NK-92 treated with Interleukin-12 subunit alpha and Interleukin-12 subunit beta, amount 100 ng/mL, for 24 hours (cell line): ENCODE results near the gene COL16A1.

ENCODE experiments used
- DNase-seq: peaks from one replicate; lab custom pipeline; 2025; lab: John Stamatoyannopoulos, UW

The COL16A1 gene

DNA sequence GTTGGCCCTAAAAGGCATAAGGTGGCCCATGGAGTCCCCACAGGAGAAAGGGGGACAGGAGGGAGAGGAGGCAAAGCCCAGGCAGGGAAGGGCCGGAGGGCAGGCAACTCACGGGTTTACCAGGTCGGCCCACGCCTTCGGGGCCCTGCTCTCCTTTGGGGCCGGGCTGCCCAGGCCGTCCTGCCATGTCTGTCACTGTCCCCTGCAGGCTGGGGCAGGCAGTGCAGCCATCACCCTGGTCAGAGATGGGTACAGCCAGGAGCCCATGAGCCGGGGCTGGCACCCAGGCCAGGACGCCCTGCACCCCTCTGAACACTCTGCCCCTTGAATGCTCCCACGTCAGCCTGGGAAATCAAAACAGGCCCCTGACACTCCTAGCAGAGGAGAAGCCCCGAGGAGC, 19.8 kb downstream of the COL16A1 start:
- no peak for DNase-seq

GRCh38 chr1:31681415-31681814, 22.4 kb downstream of the COL16A1 start:
- no peak for DNase-seq

GRCh38 chr1:31679676-31680230, 24.1 kb downstream of the COL16A1 start:
- no peak for DNase-seq

GRCh38 chr1:31679091-31679490, 24.7 kb downstream of the COL16A1 start:
- DNase-seq = no peak

GRCh38 chr1:31678681-31679080, 25.1 kb downstream of the COL16A1 start:
- DNase-seq = no peak

- no peak for DNase-seq
These were observed 25.9 kb downstream of the COL16A1 start for GRCh38 chr1:31677949-31678348.

DNA sequence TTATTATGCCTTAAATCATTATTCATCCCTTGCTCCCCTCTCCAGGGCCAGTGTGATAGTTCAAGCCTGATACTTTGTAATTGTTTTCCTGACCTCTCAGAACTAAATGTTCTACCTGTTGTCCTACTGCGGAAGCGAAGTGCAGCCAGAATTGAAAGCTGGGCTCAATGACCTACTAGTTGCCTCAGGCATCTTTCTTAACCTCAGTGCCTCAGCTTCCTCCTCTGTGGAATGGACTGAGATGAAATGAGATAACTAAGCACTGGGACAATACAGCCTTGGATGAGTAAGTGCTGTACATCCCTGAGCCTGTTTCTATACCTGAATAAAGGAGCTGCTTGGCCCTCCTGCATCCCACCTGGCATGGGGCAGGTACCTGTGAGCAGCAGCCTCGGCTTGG, 26.4 kb downstream of the COL16A1 start:
- no peak for DNase-seq

GRCh38 chr1:31675756-31676155, 28.1 kb downstream of the COL16A1 start:
- DNase-seq = no peak

DNA sequence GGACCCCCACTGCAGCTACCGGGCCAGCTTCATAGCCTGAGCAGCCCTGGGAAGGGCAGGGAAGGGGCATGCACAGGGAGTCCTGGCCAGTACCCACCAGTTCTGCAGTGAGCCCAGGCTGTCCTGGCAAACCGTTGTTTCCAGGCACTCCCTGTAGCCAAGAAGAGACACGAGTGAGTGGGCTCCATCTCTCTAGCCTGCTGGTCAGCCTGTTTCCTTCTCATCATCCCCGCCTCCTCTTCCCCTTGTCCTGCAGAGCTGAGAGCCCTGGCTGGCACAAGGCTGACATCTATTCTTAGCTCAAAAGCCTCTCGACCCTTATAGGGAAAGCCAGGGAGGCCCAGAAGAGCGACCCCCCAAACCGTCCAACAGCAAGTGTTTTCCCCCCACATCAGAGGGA, 28.7 kb downstream of the COL16A1 start:
- no peak for DNase-seq

DNA sequence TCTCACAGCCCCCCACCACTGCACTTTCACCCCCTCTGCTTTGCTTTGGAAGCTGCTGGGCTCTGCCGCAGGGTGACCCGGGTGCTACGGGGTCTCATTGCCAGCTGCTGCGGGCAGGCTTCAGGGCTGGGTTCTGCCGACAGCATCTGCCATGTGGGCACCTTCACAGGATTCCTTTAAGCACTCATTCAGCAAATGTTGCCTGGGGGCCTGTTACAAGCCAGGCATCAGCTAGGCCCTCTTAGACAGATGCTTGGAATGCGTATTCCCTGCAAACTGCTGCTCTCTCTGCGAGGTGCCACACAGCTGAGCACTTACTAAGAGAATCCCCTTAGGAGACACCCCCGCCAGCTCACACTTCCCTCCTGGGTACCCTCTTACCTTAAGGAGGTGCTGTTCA, 29.2 kb downstream of the COL16A1 start:
- no peak for DNase-seq

- DNase-seq = no peak
These were observed 30.4 kb downstream of the COL16A1 start for GRCh38 chr1:31673433-31673832.

GRCh38 chr1:31672986-31673385, 30.8 kb downstream of the COL16A1 start:
- no peak for DNase-seq

- no peak for DNase-seq
These were observed 32.1 kb downstream of the COL16A1 start for GRCh38 chr1:31671561-31672201.

DNA sequence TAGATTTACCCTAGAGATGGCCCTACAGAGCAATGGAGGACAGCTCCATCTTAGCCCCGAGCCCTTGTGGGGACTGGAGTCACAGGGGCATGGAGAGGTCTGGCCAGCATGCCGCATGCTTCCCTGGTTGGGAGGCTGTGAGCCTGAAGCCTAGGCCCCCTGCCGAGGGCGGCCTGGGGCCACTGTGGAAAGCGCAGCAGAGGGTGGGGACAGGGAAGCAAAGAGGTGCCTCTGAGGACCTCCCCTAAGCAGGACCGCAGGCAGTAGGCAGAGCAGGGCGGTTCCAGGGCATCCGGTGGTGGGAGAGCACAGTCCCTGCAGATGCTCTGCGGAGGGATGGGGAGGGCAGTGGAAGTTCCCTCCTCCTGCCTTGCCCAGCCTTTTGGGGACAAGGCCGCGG, 32.7 kb downstream of the COL16A1 start:
- no peak for DNase-seq

- DNase-seq = no peak
These were observed 33.2 kb downstream of the COL16A1 start for GRCh38 chr1:31670593-31670964.

DNA sequence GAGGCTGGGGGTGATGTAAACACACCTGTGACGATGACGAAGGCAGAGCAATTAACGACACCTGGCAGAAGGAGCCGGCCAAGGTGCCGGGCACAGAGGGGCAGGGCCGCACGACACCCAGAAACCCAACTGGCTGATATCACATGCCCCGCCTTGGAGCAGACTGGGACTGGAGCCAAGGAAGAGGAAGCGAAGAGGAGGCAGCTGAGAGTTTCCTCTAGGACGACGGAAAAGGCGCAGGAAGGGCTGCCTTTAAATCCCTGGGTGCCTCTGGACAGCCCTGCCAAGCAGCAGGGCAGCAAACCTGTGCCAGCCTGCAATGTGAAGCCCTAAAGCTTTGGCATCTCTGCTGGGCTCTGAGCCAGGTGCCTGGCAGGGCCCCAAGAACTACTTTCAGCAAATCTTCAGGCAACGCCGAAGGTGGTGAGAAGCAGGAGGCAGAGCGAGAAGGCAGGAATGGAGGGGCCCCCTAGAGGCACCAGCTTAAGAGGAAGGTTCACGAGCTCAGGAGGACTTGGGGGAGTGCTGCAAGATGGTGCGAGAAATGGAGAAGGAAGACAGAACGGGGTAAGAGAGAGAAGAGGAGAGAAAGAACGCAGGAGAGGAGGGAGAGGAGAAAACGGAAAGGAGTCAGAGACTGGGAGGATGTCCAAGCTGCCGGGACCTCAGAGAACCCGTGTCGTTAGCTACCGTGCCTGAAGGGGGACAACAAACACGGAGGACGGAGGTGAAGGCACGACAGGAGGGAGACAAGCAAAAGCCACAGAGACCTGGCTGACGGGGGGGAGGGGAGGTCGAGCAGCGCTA, 33.8 kb downstream of the COL16A1 start:
- DNase-seq = no peak

- DNase-seq = no peak
These were observed 34.4 kb downstream of the COL16A1 start for GRCh38 chr1:31669433-31669785.

DNA sequence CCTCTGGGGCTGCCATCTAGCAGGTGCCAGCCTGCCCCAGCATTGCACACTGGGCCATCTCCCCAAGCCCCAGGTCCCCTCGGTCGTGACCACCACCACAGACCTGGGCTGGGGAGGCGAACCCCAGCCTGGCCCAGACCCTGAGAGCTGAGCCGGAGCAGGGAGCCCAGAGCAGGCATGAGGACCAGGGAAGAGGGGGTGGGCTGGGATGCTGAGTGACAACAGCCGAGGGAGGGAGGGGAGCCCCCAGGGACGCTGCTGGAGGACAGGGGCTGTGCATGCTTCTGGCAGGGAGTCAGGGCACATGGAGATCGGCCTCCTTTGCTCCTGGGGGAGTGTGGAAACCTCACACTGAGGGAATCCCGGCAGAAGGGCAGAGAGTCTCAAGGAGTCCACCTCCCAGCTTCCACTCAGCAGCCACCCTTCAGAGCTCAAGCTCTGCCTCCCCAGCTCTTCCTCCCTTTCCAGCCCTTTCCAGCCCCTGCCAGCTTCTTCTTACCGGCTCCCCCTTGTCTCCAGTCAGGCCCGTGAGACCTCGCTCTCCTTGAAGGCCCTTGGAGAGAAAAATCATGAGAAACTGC, 35.4 kb downstream of the COL16A1 start:
- DNase-seq = no peak

DNA sequence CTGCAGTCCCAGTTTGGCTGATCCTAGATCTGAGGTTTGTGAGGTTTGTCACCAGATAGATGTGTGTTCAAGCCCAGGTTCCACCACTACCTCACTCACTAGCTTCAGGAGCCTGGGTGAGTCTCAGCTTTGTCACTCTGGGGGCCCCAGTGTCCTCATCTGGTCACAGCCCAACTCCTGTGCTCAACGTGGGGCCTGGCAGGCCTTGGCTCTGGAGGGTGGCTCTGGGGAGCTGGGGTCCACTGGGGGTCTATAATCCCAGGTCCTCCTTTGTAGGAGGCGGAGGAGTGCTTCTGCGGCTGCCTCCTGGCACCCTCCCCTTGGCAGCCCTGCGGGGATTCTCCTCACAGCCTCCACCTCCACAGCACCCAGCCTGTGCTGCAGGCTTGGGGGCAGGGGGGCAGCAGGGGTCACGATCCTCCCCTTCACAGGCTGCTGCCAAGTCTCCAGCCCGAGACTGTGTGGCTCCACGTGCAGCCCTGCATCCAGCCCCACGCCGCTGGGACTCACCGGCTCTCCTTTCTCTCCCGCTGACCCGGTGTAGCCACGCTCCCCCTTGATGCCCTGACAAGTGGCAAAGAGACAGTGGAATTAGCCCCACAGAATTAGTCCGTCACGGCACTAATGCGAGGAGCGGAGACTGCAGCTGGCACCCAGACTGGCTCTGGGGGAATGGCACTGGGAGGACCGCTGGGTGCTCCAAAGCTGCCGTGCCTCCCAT, 36.6 kb downstream of the COL16A1 start:
- no peak for DNase-seq

DNA sequence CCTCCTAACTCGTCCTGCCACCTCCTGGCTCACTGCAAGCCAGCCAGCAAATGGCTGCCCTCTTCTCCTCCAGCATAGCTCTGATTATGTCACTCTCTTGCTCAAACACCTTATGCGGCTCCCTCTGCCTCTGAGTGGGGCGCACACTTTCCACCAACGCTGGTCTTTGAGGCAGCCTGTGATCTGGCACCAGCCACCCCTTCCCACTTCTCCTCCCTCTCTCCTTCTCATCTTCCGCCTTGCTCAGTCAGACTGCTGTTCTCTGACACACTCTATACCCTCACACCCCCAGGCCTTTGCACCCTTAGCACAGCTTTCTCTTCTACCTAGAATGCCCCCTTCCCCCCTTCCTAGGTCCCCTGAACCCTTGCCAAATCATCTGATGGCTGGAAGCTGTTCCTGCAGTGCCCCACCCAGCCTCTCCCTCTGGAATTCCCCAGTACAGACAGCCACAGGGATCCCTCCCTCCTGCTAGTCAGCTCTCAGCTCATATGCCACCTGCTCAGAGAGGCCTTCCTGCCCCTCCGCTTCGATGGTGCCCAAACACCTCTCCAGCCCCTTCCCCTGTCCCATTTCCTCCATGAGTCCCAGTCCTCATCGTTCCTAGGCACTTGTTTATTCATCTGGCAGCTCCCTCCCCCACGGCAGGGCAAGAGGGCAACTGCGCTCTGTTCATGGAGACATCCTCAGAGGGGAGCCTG, 37.4 kb downstream of the COL16A1 start:
- DNase-seq = no peak

DNA sequence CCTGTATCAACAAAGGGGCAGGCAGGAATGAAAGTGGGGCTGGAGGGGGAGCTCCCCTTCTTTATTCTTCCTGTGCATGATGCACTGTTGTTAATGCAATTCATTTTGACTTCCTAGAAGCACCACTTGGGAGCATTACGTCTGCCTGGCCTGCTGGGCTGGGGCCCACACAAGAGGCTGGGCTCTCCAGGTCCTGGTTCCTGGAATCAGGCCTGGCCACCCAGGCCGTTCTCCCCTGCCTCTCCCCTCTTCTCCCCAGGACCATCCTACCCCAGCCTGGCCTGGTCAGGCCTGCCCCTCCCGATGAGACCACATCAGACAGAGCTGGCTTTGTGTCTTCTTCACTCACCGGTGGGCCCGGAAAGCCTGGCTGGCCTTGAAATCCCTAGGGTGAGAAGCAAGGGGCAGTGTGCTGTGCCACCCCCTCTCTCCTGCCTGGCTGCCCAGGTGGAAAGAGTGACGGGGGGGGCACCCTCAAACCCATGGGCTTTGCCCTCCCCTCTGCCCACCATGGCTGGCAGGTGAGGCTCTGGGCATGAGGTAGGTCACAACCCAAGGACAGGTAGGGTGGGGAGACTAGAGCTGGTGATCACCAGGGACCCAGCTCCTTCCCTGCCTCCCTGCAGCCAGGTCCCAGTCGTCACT, 38.5 kb downstream of the COL16A1 start:
- DNase-seq = no peak
